GM18517 (cell line): ENCODE results near the gene ZNF200.
"Not testable (repeated sequence)": the region's sequence is repeated elsewhere in the genome, so short reads cannot be mapped to it uniquely, and the experiment has no call there.

ENCODE experiments used
- ATAC-seq: cut with Tn5 transposase; IDR thresholded peaks from one replicate; pipeline ENCODE4 v1.9.1; 2021; ENCODE audit warnings: mild to moderate bottlenecking, moderate library complexity; ENCODE audit not compliant: unreplicated experiment

ZNF200 gene

DNA sequence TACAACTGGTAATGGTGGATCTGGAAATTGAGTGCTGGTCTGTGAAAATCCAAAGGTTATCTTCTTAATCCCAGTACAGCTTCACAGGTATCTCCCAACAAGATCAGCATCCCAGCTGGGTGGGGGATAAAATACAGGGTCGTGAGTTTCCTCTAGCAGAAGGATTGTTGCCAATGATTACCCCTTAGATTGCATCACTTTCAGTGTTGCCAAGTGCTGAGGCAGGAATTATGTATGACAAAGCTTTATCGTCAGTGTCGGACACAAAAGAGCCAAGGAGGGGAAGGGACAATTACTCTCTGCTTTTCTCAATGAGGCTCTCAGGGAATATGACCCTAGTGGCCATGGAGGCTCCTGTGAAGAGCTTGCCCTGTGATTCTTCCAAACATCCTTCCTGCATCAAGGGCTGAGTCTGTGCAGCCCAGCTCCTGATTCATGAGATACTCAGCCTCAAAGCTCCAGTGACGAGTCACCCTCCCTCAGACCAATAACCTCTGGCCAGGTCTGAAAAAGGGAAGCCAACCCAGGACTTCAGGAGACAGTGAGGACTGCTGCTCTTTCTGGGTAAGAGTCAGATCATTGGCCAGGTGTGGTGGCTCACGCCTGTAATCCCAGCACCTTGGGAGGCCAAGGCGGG is 31.9 kb downstream of the ZNF200 start:
- no peak for ATAC-seq

DNA sequence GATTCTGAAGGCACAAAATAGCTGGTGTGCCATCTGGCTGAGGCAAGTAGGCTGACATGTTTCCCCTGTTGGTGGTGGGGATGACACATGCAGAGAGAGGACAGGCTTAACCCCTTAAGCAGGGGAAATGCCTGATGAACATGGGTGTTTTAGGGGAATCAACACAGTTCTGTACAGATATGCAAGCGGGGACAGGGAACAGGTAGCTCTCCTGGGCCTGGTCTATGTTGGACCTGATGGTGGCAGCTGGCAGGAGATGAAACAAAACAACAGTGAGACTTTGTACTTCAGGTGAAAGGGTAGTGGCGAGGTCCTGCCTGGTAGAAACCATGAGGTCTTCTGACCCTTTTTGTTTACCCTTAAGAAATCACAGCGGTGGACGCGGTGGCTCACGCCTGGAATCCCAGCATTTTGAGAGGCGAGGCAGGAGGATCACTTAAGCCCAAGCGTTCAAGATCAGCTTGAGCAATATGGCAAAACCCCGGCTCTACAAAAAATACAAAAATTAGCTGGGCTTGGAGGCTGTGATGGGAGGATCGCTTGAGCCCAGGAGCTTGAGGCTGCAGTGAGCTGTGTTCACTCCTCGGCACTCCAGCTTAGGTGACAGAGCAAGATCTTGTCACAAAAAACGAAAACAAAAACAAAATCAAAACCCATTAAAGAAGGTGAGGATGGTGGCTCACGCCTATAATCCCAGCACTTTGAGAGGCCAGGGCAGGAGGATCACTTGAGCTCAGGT is 36.5 kb downstream of the ZNF200 start:
- ATAC-seq = no peak

DNA sequence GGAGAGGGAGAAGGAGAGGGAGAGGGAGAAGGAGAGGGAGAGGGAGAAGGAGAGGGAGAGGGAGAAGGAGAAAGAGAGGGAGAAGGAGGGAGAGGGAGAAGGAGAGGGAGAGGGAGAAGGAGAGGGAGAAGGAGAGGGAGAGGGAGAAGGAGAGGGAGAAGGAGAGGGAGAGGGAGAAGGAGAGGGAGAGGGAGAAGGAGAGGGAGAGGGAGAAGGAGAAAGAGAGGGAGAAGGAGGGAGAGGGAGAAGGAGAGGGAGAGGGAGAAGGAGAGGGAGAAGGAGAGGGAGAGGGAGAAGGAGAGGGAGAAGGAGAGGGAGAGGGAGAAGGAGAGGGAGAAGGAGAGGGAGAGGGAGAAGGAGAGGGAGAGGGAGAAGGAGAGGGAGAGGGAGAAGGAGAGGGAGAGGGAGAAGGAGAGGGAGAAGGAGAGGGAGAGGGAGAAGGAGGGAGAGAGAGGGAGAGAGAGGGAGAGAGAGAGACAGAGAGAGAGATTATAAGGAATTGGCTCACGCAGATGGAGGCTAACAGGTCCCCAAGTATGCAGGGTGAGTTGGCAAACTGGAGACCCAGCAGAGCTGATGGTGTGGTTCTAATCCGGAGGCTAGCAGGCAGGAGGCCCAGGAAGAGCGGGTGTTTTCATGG is 37.1 kb downstream of the ZNF200 start:
- not testable (repeated sequence) for ATAC-seq

DNA sequence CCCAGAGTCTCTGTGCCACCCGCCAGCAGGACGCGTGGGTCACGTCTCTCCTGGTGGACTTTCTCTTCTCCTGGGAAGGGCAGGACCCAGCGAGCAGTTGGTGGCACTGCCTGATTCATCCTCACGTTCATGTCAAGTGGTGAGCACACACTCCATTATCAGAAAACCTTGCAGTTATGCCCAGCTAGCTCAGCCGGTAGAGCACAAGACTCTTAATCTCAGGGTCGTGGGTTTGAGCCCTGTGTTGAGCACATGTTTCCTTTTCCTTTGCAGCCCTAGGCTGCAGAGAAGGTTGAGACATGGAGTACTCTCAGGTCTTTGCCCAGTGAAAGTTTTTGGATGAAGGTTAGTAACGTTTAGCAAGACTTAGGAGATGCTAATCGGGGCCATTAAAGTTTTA is 39.0 kb downstream of the ZNF200 start:
- ATAC-seq = no peak

DNA sequence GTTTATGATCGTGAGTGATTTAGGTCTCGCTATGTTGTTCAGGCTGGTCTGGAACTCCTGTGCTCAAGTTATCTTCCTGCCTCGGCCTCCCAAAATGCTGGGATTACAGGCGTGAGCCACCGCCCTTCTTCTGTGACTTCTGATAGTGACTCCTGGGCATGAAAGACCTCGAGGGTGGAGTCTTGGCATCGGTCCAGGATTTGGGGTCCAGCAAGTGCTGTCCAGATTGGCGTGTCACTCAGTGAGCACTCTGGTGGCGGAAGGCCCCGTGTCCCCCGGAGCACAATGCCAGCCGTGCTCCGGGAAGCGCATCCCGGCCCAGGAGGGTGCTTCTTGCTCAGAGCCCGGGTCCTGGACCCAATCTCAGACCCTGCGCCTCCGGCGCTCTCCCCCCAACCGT is 40.2 kb downstream of the ZNF200 start:
- ATAC-seq = no peak

DNA sequence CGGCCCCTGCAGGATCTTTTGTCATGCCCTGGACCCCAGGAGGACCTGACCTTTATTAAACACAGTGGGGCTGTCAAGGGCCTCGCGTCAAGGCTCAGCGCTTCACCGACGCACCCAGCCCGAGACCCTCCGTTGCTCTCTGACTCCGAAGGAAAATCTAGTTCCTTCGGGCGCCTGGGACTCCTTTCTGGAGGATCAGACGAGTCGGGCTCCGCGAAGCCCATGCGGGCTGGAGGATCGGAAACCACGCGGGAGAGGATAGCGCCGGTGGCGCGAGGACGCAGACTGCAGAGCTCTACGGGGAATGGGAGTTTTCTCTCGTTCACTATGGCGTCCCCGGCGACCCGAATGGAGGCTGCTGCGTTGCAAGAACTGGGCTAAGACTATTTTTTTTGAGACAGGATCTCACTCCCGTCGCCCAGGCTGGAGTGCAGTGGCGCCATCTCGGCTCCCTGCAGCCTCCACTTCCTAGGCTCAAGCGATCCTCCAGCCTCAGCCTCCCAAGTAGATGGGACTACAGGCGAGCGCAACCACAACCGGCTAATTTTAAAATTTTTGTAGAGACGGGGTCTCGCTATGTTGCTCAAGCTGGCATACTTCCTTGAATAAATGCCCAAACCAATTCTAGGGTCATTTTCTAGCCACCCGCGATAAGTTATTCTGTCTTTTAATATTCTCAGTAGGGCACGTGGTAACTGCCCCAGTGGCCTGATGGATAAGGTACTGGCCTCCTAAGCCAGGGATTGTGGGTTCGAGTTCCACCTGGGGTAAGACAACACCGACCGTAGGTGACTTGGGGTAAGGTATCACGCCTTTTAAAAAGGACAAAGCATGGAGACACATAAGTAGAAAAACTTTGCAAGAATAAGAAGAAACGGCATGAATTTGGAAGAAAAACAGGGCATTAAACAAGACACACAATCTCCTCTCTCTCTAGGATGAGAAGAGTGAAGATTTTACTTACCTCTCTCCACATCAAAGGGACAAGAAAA is 41.4 kb downstream of the ZNF200 start:
- no peak for ATAC-seq

DNA sequence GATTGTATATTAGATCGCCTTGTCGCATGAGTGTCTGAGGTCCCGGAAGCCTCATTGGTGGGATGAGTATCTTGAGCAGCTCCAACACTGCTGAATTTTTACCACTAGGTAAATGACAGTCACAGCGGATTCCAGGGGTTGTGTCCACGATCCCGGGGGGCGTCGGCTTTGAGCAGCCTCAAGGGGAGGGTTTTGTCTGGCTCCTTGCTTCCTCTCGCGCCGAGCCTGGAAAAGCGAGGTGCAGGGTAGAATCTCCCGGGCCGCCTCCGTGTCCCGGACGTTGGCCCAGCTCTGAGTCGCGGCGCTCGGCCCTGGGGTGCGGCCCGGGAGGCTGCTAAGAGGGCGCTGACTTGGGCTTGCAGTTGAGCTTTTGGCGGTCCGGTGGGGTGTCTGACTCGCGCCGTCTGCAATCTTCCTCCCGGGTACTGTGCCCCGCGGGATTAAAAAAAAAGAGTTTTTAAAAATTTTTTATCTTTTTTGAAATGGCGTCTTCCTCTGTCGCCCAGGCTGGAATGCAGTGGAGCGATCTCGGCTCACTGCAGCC is 42.4 kb downstream of the ZNF200 start:
- ATAC-seq = no peak

DNA sequence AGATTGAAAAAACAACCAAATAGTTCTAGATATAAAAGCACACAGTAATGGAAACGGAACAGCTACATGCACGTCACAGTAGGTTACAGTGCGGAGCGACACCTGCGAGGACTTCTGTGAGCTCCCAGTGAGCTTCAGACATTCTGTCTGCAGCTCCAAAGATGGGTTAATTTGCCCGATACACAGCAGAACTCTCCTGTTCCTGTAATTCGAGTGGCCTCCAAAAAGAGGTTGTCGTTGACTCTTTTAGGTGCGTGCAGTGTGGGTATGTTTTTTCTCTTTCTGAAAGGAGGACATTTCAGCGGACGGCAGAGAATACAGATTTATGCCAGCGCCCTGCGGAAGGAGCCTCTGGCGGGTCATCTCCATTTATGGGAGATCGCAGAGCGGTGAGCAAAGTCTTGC is 44.0 kb downstream of the ZNF200 start:
- ATAC-seq = no peak

DNA sequence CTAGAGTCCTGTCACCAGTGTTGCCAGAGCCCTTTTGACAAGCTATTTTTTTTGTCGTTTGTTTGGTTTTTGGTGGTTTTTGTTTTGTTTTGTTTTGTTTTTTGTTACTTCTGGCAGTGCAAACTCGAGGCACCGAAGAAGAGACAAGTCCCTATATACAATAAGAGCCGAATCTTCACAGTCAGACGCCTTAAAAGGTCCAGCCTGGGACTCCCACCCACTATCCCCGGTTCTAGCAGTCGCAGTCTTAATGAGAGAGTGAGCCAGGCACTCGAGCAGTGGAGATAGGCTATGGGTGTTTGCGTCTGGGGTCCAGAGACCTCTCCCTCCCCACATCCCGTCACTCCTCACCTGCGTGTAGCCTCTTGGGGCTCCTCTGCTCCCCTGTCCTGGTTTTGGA is 45.1 kb downstream of the ZNF200 start:
- ATAC-seq = no peak

DNA sequence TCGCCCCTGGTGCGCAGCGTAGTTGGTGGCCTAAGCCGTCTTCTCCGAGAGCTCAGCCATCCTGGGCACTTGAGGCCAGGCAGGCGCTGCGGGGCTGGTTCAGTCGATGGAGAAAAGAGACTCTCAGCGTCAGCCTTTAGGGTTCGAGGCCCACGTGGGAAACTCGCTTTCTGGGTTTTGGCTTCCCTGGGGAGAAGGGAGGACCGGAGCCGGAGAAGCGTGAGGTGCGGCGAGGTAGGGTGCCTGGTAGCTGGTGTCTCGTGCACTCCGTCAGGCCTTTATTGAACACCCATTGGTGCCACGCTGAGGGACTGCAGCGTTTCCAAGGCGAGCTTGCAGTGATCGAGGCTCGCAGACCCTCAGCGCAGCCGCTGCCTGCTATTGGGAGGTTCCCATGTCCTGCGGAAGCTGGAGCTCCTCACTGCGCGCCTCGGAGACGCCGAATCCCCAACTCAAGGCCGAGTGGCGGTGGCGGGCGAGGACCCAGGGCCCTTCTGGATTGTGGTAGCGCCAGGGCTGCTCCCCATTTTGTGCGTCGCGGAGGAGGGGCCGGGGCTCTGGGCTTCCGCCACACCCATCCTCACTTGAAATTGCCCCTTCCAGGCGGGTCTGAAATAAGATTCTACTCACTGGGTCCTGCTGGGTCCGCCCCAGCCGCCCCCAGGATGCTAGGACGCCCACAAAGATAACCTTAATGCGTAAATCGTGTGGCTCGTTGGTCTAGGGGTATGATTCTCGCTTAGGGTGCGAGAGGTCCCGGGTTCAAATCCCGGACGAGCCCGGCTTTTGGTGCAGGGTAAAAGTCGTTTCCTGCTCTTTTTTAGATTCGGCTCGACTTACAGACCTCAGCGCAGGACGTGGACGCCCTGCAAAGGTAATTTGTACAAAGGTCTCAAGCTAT is 45.8 kb downstream of the ZNF200 start:
- no peak for ATAC-seq

DNA sequence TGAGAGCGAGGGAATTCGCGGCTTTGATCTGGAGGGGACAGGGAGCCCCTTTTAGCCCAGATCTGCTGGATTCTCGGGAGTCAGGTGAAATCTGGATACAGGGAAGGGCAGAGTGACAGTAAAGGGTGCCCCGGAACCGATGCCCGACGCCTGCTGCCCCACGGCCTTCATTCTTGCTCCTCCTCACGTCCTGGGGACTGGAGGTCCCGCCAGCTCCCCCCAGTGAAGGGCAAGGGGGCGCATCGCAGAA is 46.4 kb downstream of the ZNF200 start:
- ATAC-seq = no peak

DNA sequence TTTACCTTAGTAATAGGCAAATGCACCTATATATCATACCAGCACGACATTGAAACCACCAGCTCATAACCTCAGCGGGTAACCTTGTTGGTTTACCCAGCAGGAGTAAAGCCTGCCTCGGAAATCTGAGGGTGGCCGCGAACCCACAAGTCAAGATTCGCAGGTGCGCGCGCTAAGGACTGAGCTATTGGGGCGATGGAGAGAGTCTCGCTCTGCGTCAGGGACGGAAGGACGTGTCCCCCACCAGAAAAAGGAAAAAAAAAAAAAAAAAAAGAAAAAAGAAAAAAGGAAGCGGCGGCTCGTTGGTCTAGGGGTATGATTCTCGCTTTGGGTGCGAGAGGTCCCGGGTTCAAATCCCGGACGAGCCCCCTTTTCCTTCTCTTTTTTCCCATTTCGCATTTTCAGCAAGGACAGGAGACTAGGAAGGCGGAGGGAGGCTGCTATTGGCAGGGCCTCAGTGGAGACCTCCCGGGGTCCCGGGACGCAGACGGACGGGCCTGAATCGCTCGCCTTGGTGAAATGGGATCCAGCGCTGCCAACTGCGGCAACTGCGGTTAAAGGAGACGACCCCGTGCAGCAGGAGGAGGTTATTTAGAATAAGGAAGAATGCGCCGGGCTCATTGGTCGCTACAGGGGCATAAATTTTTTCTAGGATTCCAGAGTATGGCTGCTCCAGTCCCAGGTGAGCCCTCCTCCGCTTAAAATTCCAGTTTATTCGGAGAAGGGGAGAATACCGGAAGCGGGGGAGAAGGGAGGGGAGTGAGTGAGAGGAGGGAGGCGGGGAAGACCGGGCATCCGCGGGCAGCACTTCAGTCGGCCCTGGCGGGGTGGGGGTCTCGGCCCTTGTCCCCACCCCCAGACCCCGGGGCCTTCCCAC is 46.9 kb downstream of the ZNF200 start, which contains the start of gene OR1F1:
TSS of gene OR1F1 (plus strand) at position 407 of the 877 bp plus-strand sequence.
- no peak for ATAC-seq

DNA sequence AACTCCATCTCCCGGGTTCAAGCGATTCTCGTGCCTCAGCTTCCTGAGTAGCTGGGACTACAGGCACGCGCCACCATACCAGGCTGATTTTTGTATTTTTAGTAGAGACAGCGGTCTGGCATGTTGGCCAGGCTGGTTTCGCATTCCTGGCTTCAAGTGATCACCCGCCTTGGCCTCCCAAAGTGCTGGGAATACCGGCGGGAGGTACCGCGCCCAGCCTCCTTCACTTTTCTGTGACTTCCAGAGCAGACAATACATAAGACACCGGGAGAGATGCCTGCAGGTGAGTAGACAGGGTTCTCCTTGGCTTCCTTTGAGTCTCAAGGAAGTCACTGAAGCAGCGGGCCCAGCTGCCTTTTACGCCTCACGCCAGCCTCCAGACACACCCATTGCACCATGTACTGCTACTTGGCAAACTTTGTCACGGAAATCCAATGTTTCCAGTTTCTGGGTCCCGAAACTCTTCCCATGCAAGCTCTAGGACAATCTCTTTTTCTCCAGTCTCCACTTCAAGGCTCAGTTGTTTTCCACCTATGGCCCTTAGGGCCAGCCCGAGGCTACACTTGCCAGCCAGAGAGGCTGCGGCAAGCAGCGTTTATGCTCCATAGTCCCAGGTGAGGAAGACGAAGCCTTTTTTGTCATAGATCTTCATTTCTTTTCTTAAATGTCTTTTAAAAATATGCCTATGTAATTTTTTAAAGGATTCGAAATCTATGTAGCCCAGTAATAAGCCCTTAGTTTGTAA is 47.8 kb downstream of the ZNF200 start:
- ATAC-seq = no peak

DNA sequence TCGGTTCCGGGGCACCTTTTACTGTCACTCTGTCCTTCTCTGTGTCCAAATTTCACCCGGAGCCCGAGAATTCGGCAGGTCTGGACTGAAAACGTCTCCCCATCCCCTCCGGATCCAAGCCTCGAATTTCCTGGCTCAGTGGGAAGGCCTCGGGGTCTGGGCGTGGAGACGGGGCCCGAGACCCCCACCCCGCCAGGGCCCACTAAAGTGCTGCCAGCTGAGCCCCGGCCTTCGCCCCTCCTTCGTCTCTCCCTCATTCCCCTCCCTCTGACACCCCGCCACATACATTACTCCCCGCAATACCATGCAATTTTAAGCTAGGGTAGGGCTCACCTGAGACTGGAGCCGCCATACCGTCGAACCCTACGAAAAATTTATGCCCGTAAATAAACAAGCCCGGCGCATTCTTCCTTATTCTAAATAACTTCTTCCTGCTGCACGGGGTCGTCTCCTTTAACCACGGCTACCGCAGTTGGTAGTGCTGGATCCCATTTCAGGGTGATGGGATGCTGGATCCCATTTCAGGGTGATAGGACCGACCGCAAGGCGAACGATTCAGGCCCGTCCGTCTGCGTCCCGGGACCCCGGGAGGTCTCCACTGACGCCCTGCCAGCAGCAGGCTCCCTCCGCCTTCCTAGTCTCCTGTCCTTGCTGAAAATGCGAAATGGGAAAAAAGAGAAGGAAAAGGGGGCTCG is 51.4 kb downstream of the ZNF200 start:
- ATAC-seq = no peak

DNA sequence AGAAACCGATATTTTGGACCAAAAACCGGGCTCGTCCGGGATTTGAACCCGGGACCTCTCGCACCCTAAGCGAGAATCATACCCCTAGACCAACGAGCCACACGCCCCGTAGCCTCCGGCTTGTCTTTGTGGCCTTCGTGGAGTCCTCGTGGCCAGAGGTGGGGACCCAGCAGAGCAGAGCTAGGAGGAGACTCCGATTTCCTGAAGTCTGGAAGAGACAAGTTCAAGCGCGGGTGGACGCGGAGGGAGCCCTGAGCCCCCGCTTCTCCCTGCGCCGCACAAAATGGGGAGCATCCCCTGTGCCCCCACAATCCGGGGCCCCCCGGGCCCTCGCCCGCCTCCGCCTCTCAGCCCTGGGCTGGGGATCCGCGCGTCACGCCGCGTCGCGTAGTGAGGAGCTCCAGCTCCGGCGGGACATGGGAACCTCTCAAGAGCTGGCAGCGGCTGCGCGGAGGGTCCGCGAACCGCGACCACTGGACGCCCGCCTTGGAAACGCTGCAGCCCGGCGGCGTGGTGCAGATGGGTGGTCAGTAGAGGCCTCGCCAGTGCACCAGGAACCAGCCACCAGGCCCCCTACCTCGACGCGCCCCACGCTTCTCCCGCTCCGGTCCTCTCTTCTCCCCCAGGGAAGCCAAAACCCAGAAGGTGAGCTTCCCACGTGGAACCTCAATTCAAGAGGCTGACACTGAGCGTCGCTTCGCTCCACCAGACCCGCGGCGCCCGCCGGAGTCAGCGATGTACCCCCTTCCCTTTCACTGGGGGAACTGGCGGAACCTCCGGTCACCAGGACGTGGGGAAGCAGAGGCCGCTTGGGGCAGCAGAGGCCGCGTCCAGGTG is 52.1 kb downstream of the ZNF200 start:
- ATAC-seq = no peak

DNA sequence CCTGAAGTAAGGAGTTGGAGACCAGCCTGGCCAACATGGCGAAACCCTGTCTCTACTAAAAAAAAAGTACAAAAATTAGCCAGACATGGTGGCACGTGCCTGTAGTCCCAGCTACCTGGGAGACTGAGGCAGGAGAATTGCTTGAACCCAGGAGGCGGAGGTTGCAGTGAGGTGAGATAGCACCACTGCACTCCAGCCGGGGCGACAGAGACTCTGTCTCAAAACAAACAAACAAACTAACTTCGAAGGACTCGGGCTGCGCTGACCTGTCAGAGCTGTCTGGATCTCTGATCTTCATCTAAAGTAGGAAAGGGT is 52.7 kb downstream of the ZNF200 start:
- ATAC-seq = not testable (repeated sequence)

DNA sequence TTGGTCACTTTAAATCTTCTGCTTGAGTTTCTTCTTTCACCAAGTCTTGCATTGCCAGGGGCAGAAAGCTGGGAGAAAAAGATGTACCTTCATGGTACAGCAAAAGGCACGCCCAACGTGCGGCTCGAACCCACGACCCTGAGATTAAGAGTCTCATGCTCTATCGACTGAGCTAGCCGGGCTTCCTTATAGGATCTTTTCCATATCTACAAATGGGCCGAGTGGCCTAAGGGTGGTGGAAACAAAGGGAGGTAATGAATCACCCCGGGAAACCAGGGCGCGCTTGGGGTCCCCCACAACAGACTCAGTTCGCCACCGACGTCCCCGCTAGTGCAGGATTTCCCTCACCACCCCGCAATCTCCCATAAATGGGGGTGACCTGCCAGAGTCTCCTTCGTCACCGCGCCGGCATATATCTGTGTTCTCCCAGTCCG is 54.5 kb downstream of the ZNF200 start:
- no peak for ATAC-seq
